ENCODE results near the gene EIF4E.
"Not testable (repeated sequence)": the region's sequence is repeated elsewhere in the genome, so short reads cannot be mapped to it uniquely, and the experiment has no call there.

- not testable (repeated sequence) for TF ChIP-seq POLR2A, POLR2AphosphoS5 (IDR thresholded peaks at IDR 0.05; ENCODE audit: low read depth, low read length)
These were observed 86.0 kb downstream of the EIF4E start for GRCh38 chr4:98842917-98843316.
